Fibroblast of villous mesenchyme (primary cell): Measurements from ENCODE around the gene LCP2. TPM values are rescaled to one million over a fixed set of nuclear protein-coding genes. Genes with fewer than 3 reads are reported as not detected.

ENCODE experiments used
- DNase-seq: peaks from one replicate; pipeline ENCODE4 v3.0.0-alpha.2; 2010; ENCODE audit warnings: low read depth
- H3K4me3 ChIP-seq: 2 replicates; pipeline ENCODE4 v1.5.1; 2011; ENCODE audit warnings: low read depth, mild to moderate bottlenecking, low read length
- CTCF ChIP-seq: IDR thresholded peaks from 2 replicates; pipeline ENCODE4 v1.5.1; 2012; ENCODE audit warnings: low read depth, mild to moderate bottlenecking, low read length; ENCODE audit not compliant: insufficient read depth
- total RNA-seq: library from RNA; depleted of rRNA; stranded (reverse); fragments of >200 nt; gene quantifications from 2 replicates; pipeline ENCODE4 v1.2.3, GENCODE V29; 2012

LCP2 gene
- total RNA-seq, 1 donor = not detected

- no peak for TF ChIP-seq CTCF
- no peak for DNase-seq
- no peak overlapping the region for H3K4me3 ChIP-seq
Measured at GRCh38 chr5:170287532-170287931, 10.0 kb downstream of the LCP2 start.

GRCh38 chr5:170286386-170286925 lies 11.1 kb downstream of the LCP2 start:
- H3K4me3 ChIP-seq = no peak overlapping the region
- no peak for DNase-seq
- TF ChIP-seq CTCF = no peak

- no peak overlapping the region for H3K4me3 ChIP-seq
- no peak for TF ChIP-seq CTCF
- DNase-seq = no peak
Measured at GRCh38 chr5:170285181-170285580, 12.4 kb downstream of the LCP2 start.

GRCh38 chr5:170284231-170284630 lies 13.3 kb downstream of the LCP2 start:
- no peak overlapping the region for H3K4me3 ChIP-seq
- no peak for DNase-seq
- no peak for TF ChIP-seq CTCF

- no peak for TF ChIP-seq CTCF
Measured at GRCh38 chr5:170283296-170283695, 14.3 kb downstream of the LCP2 start.

GRCh38 chr5:170280011-170280493 lies 17.5 kb downstream of the LCP2 start:
- DNase-seq = no peak
- H3K4me3 ChIP-seq = no peak overlapping the region
- TF ChIP-seq CTCF = no peak

More at GRCh38 chr5:170283296-170283695, 14.3 kb downstream of the LCP2 start:
- DNase-seq = no peak
- H3K4me3 ChIP-seq = no peak overlapping the region

GRCh38 chr5:170279459-170279817 lies 18.1 kb downstream of the LCP2 start:
- no peak for TF ChIP-seq CTCF
- H3K4me3 ChIP-seq = no peak overlapping the region
- no peak for DNase-seq
